HEK293T (cell line): Measurements from ENCODE around the gene NOXA1.
"Not testable (repeated sequence)": the region's sequence is repeated elsewhere in the genome, so short reads cannot be mapped to it uniquely, and the experiment has no call there.

Experiments used
- BHLHE40 ChIP-seq: fragments of 450-650 bp; IDR thresholded peaks from 2 replicates; pipeline ENCODE4 v1.6.1; 2016; ENCODE audit warnings: mild to moderate bottlenecking, moderate library complexity, borderline replicate concordance
- CTBP1 ChIP-seq: fragments of 450-650 bp; IDR thresholded peaks from 2 replicates; pipeline ENCODE4 v1.6.1; 2016; ENCODE audit warnings: borderline replicate concordance
- SP1 ChIP-seq: fragments of 450-650 bp; IDR thresholded peaks from 2 replicates; pipeline ENCODE4 v1.6.1; 2017

- not testable (repeated sequence) for TF ChIP-seq SP1, BHLHE40, CTBP1
Measured at GRCh38 chr9:137378688-137379410, 44.3 kb upstream of the NOXA1 start.
